Activated naive CD4-positive, alpha-beta T cell treated with anti-CD3 and anti-CD28 coated beads for 36 hours (primary cell): ENCODE data around the gene ACTN4. TPM values are rescaled to one million over a fixed set of nuclear protein-coding genes. Genes with fewer than 3 reads are reported as not detected.

ENCODE experiments used
- CTCF ChIA-PET: fragments of 350-600 bp; sonication (Branson Sonifier 250); formaldehyde crosslinking; loops from one replicate; lab custom pipeline; 2021; ENCODE audit warnings: antibody characterized with exemption; lab: Charles Lee
- DNase-seq: peaks from one replicate; pipeline ENCODE4 v3.0.0-alpha.2; 2020
- H3K27ac Mint-ChIP-seq: one replicate; pipeline ENCODE4 v1.8.0; 2021; ENCODE audit warnings: mild to moderate bottlenecking, mixed read lengths
- H3K27me3 Mint-ChIP-seq: one replicate; pipeline ENCODE4 v1.8.0; 2021; ENCODE audit warnings: low read depth, mixed read lengths
- H3K36me3 Mint-ChIP-seq: one replicate; pipeline ENCODE4 v1.8.0; 2021; ENCODE audit warnings: low read depth, mixed read lengths
- H3K4me1 Mint-ChIP-seq: one replicate; pipeline ENCODE4 v1.8.0; 2021; ENCODE audit warnings: low read depth, mixed read lengths
- H3K4me3 Mint-ChIP-seq: one replicate; pipeline ENCODE4 v1.8.0; 2021; ENCODE audit warnings: mild to moderate bottlenecking, moderate library complexity, mixed read lengths
- H3K9me3 Mint-ChIP-seq: one replicate; pipeline ENCODE4 v1.8.0; 2021; ENCODE audit warnings: mixed read lengths
- intact Hi-C: fragments of 100-400 bp; cut with micrococcal nuclease; formaldehyde crosslinking; loops from one replicate; pipeline ENCODE4 v1.15.1; 2023
- total RNA-seq, 2 experiments: library from RNA; stranded (reverse); gene quantifications; one replicate each; pipeline ENCODE4 v1.2.3, GENCODE V29; 2021

Gene ACTN4
- total RNA-seq, 2 experiments from 2014 or later, result 117 to 119 TPM

- H3K27ac Mint-ChIP-seq, result no peak overlapping the region
- H3K27me3 Mint-ChIP-seq, result no peaks in the 10 kb centered on the region
Measured at GRCh38 chr19:38703509-38703908, 56.1 kb downstream of the ACTN4 start.

DNA sequence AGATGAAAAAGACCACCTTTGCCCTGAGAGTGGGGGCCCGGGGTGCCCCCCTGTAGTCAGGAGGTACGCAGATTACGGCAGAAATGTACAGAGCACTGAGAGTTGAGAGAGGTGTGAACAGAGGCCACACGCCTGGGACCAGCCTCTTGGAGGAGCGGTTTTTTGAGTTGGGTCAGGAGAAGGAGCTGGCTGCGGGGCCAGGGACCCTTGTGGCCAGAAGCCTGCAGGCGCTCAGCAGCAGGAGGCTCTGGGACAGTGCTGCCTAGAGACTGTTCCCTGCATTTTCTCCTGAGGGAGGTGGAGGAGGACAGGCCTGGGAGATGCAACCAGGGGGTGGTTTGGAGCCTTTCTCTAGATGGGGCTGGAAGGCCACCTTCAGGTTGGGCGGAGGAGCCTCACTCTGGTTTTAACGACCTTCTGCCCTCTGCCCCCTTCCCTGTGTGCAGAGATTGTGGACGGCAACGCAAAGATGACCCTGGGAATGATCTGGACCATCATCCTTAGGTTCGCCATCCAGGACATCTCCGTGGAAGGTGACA, 57.1 kb downstream of the ACTN4 start:
- H3K9me3 Mint-ChIP-seq, result no peaks in the 10 kb centered on the region
- no peaks in the 10 kb centered on the region for H3K27me3 Mint-ChIP-seq
- H3K36me3 Mint-ChIP-seq, result peaks cover 10% of the 10 kb centered on the region
- no peaks in the 10 kb centered on the region for H3K4me1 Mint-ChIP-seq
- DNase-seq, result no peak
- H3K27ac Mint-ChIP-seq, result no peak overlapping the region
- intact Hi-C loops, result no loop called here
- CTCF ChIA-PET, result no interaction called here
- no peak overlapping the region for H3K4me3 Mint-ChIP-seq

More at GRCh38 chr19:38703509-38703908, 56.1 kb downstream of the ACTN4 start:
- CTCF ChIA-PET, result no interaction called here
- H3K4me1 Mint-ChIP-seq, result peaks cover 7% of the 10 kb centered on the region
- intact Hi-C loops, result no loop called here
- peaks cover 10% of the 10 kb centered on the region for H3K36me3 Mint-ChIP-seq
- H3K9me3 Mint-ChIP-seq, result no peaks in the 10 kb centered on the region
- H3K4me3 Mint-ChIP-seq, result no peak overlapping the region
- no peak for DNase-seq

DNA sequence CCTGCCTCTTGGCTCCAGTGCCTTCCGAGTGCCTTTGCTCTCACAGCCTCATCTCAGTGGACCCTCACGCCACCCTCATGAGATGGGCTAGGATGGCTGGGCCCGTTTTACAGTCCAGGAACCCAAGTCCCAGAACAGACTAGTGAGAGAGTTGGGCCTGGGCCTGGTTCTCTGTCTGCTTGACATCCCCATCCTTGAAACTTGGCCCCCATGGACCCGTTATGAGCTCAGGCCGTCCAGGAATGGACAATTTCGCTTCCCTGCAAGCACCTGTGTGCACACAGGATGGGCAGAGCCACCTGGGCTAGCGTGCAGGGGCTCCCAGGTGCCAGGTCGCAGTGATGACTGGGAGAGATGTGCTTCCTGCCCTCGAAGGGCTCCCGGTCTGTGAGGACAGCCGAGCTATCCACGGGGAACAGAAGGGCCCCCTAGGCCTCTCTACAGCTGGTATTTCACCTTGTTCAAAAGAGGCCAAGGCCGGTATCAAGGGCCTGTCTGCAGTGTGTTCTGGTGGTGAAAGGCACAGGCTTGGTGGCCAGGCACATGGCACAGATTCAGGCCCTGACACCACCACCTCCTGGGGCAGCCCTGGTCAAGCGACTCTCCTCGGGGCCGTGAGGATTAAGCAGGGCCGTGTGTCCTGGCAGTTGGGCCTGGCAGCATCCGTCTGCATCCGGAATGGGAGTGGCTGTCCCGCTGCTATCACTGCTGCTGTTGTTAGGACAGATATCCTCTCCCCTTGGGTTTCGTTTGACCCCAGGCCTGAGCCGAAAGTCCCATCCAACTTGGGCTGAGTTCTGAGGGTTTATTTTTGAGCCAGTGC, 58.0 kb downstream of the ACTN4 start:
- Mint-ChIP-seq H3K27me3 (no peaks in the 10 kb centered on the region), H3K4me3 (no peak overlapping the region), H3K9me3 (no peaks in the 10 kb centered on the region), H3K36me3 (peaks cover 12% of the 10 kb centered on the region), H3K4me1 (no peaks in the 10 kb centered on the region), H3K27ac (no peak overlapping the region)
- CTCF ChIA-PET, result no interaction called here
- DNase-seq, result no peak
- intact Hi-C loops, result no loop called here

- H3K27ac Mint-ChIP-seq, result no peak overlapping the region
- H3K36me3 Mint-ChIP-seq, result peaks cover 8% of the 10 kb centered on the region
- CTCF ChIA-PET, result no interaction called here
- H3K27me3 Mint-ChIP-seq, result no peaks in the 10 kb centered on the region
- H3K4me1 Mint-ChIP-seq, result no peaks in the 10 kb centered on the region
- H3K4me3 Mint-ChIP-seq, result no peak overlapping the region
- no peak for DNase-seq
- intact Hi-C loops, result no loop called here
- H3K9me3 Mint-ChIP-seq, result no peaks in the 10 kb centered on the region
Measured at GRCh38 chr19:38706792-38707511, 59.5 kb downstream of the ACTN4 start.

GRCh38 chr19:38707512-38708114, 60.2 kb downstream of the ACTN4 start:
- Mint-ChIP-seq H3K36me3 (peaks cover 8% of the 10 kb centered on the region), H3K4me1 (no peaks in the 10 kb centered on the region), H3K4me3 (no peak overlapping the region), H3K27me3 (no peaks in the 10 kb centered on the region), H3K9me3 (no peaks in the 10 kb centered on the region), H3K27ac (no peak overlapping the region)
- DNase-seq, result no peak
- CTCF ChIA-PET, result no interaction called here
- intact Hi-C loops, result no loop called here

DNA sequence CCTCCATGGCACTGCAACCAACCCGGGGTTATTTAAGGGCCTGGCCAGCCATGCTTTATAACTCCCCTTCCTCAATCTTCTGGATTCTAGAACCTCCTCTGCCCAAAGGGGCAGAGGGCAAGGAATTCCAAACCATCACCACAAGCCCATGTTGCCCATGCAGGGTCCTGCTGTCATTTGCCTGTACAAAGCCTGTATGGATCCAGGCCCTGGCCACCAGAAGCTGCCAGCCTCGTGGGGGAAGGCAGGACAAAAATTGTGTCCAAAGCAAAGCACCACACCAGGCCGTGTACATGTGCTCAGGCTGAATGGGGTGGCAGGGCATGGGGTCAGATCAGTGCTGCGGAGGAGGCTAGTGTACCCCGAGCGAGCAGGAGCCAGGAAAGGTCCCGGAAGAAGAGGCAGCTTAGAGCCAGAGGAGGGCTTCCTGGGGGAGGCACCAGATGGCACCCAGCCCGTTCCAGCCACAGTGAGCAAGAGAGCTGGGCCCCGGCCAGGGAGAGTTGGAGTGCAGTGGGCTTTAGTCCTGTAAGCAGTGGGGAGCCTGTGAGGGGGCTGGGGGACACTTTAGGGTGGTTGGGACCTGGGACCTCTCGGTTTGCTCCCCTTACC, 61.1 kb downstream of the ACTN4 start:
- Mint-ChIP-seq H3K27me3 (no peaks in the 10 kb centered on the region), H3K4me3 (no peak overlapping the region), H3K27ac (no peak overlapping the region), H3K9me3 (no peaks in the 10 kb centered on the region), H3K4me1 (no peaks in the 10 kb centered on the region), H3K36me3 (peaks cover 8% of the 10 kb centered on the region)
- intact Hi-C loops, result no loop called here
- DNase-seq, result no peak
- CTCF ChIA-PET, result no interaction called here

DNA sequence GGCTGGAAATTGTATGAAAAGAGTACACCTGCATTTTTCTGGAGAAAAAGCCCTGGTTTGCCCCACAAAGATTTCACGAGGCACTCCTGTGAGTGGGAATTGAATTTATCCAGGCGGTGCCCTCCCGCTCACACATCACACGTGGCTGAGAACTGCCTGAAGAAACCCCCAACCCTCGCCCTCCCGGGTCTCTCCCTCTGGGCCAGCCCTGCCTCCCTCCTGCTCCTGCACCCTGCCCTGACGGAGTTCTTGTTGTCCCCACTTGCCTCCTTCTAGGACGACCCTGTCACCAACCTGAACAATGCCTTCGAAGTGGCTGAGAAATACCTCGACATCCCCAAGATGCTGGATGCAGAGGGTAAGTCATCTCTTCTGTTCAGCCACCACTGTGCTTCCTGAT, 61.7 kb downstream of the ACTN4 start:
- Mint-ChIP-seq H3K27me3 (no peaks in the 10 kb centered on the region), H3K36me3 (peaks cover 8% of the 10 kb centered on the region), H3K4me1 (no peaks in the 10 kb centered on the region), H3K4me3 (no peak overlapping the region), H3K27ac (no peak overlapping the region), H3K9me3 (no peaks in the 10 kb centered on the region)
- intact Hi-C loops, result no loop called here
- no peak for DNase-seq
- CTCF ChIA-PET, result no interaction called here

DNA sequence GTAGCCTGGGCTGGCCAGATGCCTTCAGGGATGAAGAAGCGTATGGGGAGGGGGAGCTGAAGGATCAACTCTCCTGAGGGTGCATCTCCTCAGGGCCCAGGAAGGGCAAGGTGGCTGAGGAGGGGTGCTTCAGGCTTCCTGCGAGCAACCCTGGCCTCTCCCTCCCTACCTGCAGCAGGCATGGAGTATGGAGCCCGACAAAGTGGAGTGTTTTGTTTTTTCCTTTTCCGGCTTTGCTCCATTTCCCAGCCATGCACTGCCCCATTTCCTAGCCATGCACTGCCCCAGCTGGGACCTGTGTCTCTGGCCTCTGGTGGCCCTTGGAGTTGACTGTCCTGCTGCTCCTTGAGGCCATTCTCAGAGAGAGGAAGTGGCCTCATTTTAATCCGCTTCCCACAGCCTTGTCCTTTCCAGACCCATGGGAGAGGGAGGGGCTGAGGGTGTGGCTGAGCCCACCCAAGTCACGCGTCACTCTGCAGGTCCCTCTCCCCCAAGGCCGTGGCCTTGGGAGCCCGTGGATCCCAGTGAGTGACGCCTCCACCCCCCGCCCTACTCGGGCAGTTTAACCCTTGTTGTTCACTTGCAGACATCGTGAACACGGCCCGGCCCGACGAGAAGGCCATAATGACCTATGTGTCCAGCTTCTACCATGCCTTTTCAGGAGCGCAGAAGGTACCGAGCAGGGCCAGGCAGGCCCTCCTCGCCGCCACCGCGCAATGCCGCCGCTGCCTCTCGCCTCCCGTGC, 62.4 kb downstream of the ACTN4 start:
- H3K36me3 Mint-ChIP-seq, result peaks cover 8% of the 10 kb centered on the region
- no peak overlapping the region for H3K4me3 Mint-ChIP-seq
- CTCF ChIA-PET, result interaction anchor here (0.9 kb wide), 1 partner anchor 10 kb away, joined by 3 read pairs; no protein-coding TSS in a partner anchor
- H3K9me3 Mint-ChIP-seq, result no peaks in the 10 kb centered on the region
- DNase-seq, result no peak
- H3K4me1 Mint-ChIP-seq, result no peaks in the 10 kb centered on the region
- intact Hi-C loops, result no loop called here
- H3K27ac Mint-ChIP-seq, result no peak overlapping the region
- H3K27me3 Mint-ChIP-seq, result no peaks in the 10 kb centered on the region

DNA sequence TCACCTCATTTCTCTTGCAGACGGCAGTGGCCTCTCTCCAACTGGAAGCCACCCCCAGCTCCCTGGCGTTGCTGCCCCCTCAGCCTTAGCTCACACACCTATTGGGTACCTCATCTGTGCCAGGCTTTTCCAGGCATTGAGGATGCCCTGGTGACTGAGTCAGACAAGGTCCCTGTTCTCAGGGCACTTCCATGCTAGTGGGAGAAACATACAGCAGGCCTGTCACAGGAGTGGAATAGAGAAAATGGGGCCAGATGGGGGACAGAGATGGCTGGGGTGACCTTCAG, 62.9 kb downstream of the ACTN4 start:
- CTCF ChIA-PET, result interaction anchor here (0.9 kb wide), 2 partner anchors 11 to 251 kb away, joined by 3 read pairs; no protein-coding TSS in a partner anchor

DNA sequence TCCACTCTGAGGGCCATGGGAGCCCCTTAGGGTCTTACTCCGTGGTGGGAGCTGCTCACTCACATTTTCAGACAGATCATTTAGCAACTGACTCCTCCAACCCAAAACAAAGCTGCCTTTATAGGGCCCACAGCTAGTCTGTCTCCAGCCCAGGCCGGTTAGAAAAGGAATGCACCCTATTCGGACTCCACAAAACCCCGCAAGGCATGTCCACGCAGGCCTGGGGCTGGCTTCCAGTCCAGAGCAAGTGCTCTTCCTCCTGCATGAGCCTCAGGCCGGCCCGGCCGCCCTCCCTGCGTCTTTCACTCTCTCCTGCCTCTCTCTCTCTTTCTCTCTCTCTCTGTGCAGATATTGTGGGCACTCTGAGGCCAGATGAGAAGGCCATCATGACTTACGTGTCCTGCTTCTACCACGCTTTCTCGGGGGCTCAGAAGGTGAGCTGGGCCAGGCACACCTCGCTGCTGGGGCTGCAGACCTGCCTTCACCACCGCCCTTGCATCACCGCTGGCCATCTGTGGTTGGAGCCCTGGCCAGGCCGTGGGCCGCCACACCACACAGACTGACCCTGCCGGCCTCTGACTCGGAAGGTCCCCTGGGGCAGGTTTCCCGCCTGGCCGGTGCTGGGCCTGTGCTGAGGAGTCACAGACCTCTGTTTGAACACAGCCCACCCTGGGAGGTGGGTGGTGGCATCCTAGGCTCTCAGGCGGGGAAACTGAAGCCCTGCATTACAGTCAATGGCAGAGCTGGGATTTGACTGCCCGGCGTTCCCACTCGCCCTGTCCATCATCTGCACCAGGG, 63.7 kb downstream of the ACTN4 start:
- H3K4me1 Mint-ChIP-seq, result no peaks in the 10 kb centered on the region
- H3K27ac Mint-ChIP-seq, result no peak overlapping the region
- no peaks in the 10 kb centered on the region for H3K27me3 Mint-ChIP-seq
- H3K36me3 Mint-ChIP-seq, result peaks cover 7% of the 10 kb centered on the region
- CTCF ChIA-PET, result interaction anchor here (0.5 to 0.9 kb wide), 3 partner anchors 12 to 250 kb away, joined by 3 to 4 read pairs (median 3); no protein-coding TSS in a partner anchor
- no peaks in the 10 kb centered on the region for H3K9me3 Mint-ChIP-seq
- intact Hi-C loops, result no loop called here
- no peak for DNase-seq
- H3K4me3 Mint-ChIP-seq, result no peak overlapping the region

More for the DNA sequence above, 62.9 kb downstream of the ACTN4 start:
- DNase-seq, result no peak
- H3K4me3 Mint-ChIP-seq, result no peak overlapping the region
- no peaks in the 10 kb centered on the region for H3K27me3 Mint-ChIP-seq
- H3K27ac Mint-ChIP-seq, result no peak overlapping the region
- H3K4me1 Mint-ChIP-seq, result no peaks in the 10 kb centered on the region
- peaks cover 10% of the 10 kb centered on the region for H3K36me3 Mint-ChIP-seq
- intact Hi-C loops, result no loop called here
- H3K9me3 Mint-ChIP-seq, result no peaks in the 10 kb centered on the region

DNA sequence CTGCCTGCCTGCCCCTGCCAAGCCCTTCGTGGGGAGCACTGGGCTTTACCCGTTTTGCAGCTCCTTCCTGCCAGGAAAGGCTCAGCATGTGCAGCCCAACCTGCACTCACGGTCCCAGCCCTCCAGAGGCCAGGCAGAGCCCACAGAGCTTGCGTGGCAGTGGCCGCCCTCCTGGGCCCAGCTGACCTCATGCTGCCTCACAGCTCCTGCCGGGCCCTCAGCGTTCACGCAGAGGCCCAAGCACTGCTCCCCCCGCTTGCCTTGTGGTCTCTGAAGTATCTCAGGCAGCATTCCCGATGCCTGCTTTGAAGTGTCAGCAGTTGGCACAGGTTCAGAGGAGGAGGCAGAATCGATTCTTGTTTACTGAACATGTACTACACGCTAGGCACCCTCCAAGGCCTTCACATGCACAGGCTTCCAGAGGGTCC, 64.3 kb downstream of the ACTN4 start:
- Mint-ChIP-seq H3K27me3 (no peaks in the 10 kb centered on the region), H3K4me3 (no peak overlapping the region), H3K9me3 (no peaks in the 10 kb centered on the region), H3K36me3 (peaks cover 6% of the 10 kb centered on the region), H3K27ac (no peak overlapping the region), H3K4me1 (no peaks in the 10 kb centered on the region)
- intact Hi-C loops, result no loop called here
- CTCF ChIA-PET, result no interaction called here
- no peak for DNase-seq
